Activated CD8-positive, alpha-beta T cell treated with anti-CD3 and anti-CD28 coated beads for 36 hours (primary cell): Measurements from ENCODE around the gene MTM1. TPM values are rescaled to one million over a fixed set of nuclear protein-coding genes. Genes with fewer than 3 reads are reported as not detected.

Experiments used
- ATAC-seq: fragments of 200-7000 bp; cut with Tn5 transposase; one replicate; pipeline ENCODE4 v1.10.0; 2021; ENCODE audit warnings: mild to moderate bottlenecking, moderate library complexity
- CTCF ChIA-PET: fragments of 350-600 bp; sonication (Branson Sonifier 250); formaldehyde crosslinking; loops from one replicate; lab custom pipeline; 2021; ENCODE audit warnings: antibody characterized with exemption; lab: Charles Lee
- POLR2A ChIA-PET: fragments of 350-600 bp; sonication (Branson Sonifier 250); formaldehyde crosslinking; loops from one replicate; lab custom pipeline; 2021; ENCODE audit warnings: antibody characterized with exemption; lab: Charles Lee
- DNase-seq: peaks from one replicate; pipeline ENCODE4 v3.0.0-alpha.2; 2020
- H3K27ac Mint-ChIP-seq: one replicate; pipeline ENCODE4 v1.8.0; 2021; ENCODE audit warnings: mild to moderate bottlenecking, mixed read lengths
- H3K27me3 Mint-ChIP-seq: one replicate; pipeline ENCODE4 v1.8.0; 2021; ENCODE audit warnings: mixed read lengths
- H3K36me3 Mint-ChIP-seq: one replicate; pipeline ENCODE4 v1.8.0; 2021; ENCODE audit warnings: low read depth, mixed read lengths
- H3K4me1 Mint-ChIP-seq: one replicate; pipeline ENCODE4 v1.8.0; 2021; ENCODE audit warnings: low read depth, mixed read lengths
- H3K4me3 Mint-ChIP-seq: one replicate; pipeline ENCODE4 v1.8.0; 2021; ENCODE audit warnings: mild to moderate bottlenecking, moderate library complexity, mixed read lengths
- H3K9me3 Mint-ChIP-seq: one replicate; pipeline ENCODE4 v1.8.0; 2021; ENCODE audit warnings: mixed read lengths
- intact Hi-C: fragments of 100-400 bp; cut with micrococcal nuclease; formaldehyde crosslinking; loops from one replicate; pipeline ENCODE4 v1.10.0; 2022
- total RNA-seq, 2 experiments: library from RNA; stranded (reverse); gene quantifications; one replicate each; pipeline ENCODE4 v1.2.3, GENCODE V29; 2021
- TF ChIP-seq, protein P1 (sequence below): fragments of 200-600 bp; IDR thresholded peaks from one replicate; pipeline ENCODE4 v1.8.0; 2022; ENCODE audit warnings: antibody characterized with exemption, mild to moderate bottlenecking

Gene MTM1
- total RNA-seq, 2 experiments from 2014 or later, result 9.6 to 11.6 TPM

DNA sequence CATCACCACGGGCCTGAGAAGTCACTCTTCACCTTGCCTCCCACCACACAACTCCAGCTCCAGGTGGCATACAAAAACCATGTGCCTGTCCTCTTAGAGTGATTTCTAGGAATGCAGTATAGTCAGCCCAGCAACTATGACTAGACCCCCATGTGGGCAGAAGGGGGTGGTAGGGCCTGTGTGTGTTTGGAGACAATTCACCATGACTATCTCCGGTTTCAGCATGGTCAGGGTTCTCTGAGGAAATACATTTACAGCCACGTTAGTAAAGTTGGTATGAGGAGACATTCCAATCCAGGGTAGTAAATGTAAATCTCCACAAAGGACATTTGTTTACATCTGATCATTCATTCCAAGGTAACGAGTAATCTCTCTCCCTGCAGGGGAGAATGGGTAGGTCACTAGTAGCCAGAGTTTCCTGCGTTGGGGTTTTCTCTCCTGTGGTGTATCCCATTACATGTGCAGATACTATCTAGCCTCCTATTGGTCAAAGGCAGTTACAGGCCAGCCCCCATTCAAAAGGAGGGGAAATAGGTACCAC, 120.6 kb downstream of the MTM1 start:
- ChIA-PET CTCF (interaction anchor here (0.8 to 1.0 kb wide), 2 partner anchors 27 to 29 kb away, joined by 3 read pairs; no protein-coding TSS in a partner anchor), POLR2A (no interaction called here)
- Mint-ChIP-seq H3K27me3 (no peaks in the 10 kb centered on the region), H3K4me1 (peaks cover 38% of the 10 kb centered on the region), H3K9me3 (no peaks in the 10 kb centered on the region), H3K27ac (no peak overlapping the region), H3K4me3 (no peak overlapping the region), H3K36me3 (peaks cover 14% of the 10 kb centered on the region)
- no peak for DNase-seq
- no peak for ATAC-seq
- intact Hi-C loops, result no loop called here
- TF ChIP-seq, protein P1, sequence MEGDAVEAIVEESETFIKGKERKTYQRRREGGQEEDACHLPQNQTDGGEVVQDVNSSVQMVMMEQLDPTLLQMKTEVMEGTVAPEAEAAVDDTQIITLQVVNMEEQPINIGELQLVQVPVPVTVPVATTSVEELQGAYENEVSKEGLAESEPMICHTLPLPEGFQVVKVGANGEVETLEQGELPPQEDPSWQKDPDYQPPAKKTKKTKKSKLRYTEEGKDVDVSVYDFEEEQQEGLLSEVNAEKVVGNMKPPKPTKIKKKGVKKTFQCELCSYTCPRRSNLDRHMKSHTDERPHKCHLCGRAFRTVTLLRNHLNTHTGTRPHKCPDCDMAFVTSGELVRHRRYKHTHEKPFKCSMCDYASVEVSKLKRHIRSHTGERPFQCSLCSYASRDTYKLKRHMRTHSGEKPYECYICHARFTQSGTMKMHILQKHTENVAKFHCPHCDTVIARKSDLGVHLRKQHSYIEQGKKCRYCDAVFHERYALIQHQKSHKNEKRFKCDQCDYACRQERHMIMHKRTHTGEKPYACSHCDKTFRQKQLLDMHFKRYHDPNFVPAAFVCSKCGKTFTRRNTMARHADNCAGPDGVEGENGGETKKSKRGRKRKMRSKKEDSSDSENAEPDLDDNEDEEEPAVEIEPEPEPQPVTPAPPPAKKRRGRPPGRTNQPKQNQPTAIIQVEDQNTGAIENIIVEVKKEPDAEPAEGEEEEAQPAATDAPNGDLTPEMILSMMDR, result no peak

DNA sequence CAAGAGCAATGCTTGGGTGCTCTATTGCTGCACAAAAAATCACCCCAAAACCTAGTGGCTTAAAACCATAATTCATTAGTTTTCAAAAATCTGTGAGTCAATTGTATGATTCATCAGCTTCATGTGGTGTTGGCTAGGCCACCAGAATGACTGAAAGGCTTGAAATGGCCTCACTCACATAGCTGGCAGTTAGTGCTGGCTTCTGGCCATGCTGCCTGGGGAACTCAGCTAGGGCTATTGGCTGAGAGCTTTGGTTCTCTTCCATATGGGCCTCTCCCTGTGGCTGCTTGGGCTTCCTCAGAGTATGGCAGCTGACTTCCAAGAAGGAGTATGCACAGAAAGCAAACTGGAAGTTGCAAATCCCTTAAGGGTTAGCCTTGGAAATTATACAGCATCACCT, 121.7 kb downstream of the MTM1 start:
- ChIA-PET POLR2A (interaction anchor here (1.9 kb wide), 1 partner anchor 25 kb away, joined by 7 read pairs; no protein-coding TSS in a partner anchor), CTCF (interaction anchor here (1.3 kb wide), 1 partner anchor 27 kb away, joined by 3 read pairs; no protein-coding TSS in a partner anchor)
- TF ChIP-seq, protein P1, result no peak
- peak; percentile 9 for ATAC-seq
- peaks cover 44% of the 10 kb centered on the region for H3K4me1 Mint-ChIP-seq
- peak overlapping the region; percentile 97 for H3K27ac Mint-ChIP-seq
- H3K4me3 Mint-ChIP-seq, result no peak overlapping the region
- intact Hi-C loops, result no loop called here
- peak; percentile 48 for DNase-seq
- no peaks in the 10 kb centered on the region for H3K9me3 Mint-ChIP-seq
- H3K36me3 Mint-ChIP-seq, result peaks cover 19% of the 10 kb centered on the region
- no peaks in the 10 kb centered on the region for H3K27me3 Mint-ChIP-seq

DNA sequence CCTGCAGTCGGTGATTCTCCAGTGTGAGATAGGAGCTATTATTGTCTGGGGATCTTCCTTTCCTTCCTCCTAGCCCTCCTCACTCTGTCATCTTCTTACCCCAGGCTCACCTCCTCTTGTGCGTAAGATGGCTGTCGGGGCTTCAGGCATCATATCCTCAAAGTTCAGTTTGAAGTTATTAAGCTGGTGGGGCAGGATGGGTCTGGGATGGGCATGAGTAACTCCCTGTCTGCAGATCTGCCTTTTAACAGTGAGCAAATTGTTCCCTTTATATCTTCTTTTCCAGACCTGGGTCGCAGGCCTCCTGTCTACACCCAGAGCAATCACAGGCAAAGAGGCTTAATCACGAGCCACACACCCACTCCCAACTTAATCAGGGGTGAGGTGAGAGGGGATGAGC, 123.9 kb downstream of the MTM1 start:
- Mint-ChIP-seq H3K36me3 (peaks cover 28% of the 10 kb centered on the region), H3K4me3 (peak overlapping the region; percentile 91), H3K27ac (peak overlapping the region; percentile 97), H3K4me1 (peaks cover 63% of the 10 kb centered on the region), H3K9me3 (no peaks in the 10 kb centered on the region), H3K27me3 (no peaks in the 10 kb centered on the region)
- POLR2A ChIA-PET, result interaction anchor here (0.6 to 2.4 kb wide), 7 partner anchors 8 to 704 kb away, joined by 3 to 7 read pairs (median 5); no protein-coding TSS in a partner anchor
- intact Hi-C loops, result no loop called here
- DNase-seq, result peak; percentile 25
- TF ChIP-seq, protein P1, result no peak
- ATAC-seq, result no peak
- CTCF ChIA-PET, result interaction anchor here (0.8 to 3.2 kb wide), 6 partner anchors 8 to 327 kb away, joined by 3 to 9 read pairs (median 4); no protein-coding TSS in a partner anchor

DNA sequence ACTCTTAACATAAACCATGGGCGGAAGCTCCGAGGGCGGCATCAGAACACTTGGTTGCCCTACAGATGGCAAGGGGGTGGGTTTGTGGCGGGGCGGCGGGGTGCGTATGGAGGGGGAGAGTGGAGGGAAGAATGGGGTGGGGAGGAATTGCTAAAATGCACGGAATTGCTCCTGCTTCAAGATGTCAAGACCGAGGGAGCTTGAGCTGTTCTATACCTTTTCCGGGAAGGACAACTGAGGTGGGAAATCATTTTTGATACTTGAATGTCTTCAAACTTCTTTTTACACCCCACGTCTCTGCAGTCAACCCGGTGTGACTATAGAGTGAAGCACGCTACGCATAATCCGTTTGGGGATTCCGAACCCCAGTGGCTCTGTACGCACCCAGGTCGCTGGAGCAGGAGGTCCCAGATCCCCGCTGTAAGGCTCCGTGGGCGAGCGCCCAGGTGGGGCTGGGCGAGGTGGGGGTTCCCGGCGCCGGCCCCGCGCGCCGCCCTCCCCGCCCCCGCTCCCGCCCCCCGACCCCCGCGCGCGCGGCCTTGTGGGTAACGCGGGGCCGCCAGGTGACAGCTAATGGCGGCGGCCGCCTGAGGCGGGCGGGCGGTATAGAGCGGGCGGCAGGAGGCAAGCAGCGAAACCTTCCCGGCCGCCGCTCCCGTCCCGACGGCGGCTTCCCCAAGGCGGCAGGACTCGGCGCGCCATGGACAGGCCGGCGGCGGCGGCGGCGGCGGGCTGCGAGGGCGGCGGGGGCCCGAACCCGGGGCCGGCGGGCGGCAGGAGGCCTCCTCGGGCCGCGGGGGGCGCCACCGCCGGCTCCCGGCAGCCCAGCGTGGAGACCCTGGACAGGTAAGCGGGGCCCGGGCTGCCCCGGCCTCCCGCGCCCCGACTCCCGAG, 124.7 kb downstream of the MTM1 start, which contains the start of gene MTMR1:
TSS of gene MTMR1 (plus strand) at position 566 of the 894 bp plus-strand sequence. CDS start at position 701, 135 bp downstream.
- peaks cover 69% of the 10 kb centered on the region for H3K4me1 Mint-ChIP-seq
- no peaks in the 10 kb centered on the region for H3K27me3 Mint-ChIP-seq
- intact Hi-C loops, result no loop called here
- ATAC-seq (peak; percentile 28), DNase-seq (peak; percentile 58)
- peaks cover 32% of the 10 kb centered on the region for H3K36me3 Mint-ChIP-seq
- H3K9me3 Mint-ChIP-seq, result no peaks in the 10 kb centered on the region
- H3K27ac Mint-ChIP-seq, result peak within 1 kb of the TSS; percentile 97
- ChIA-PET CTCF (interaction anchor here (0.8 to 3.2 kb wide), 7 partner anchors 9 to 753 kb away, joined by 3 to 9 read pairs (median 3); no protein-coding TSS in a partner anchor), POLR2A (interaction anchor here (0.6 to 2.4 kb wide), 8 partner anchors 8 to 703 kb away, joined by 3 to 7 read pairs (median 4); no protein-coding TSS in a partner anchor)
- peak within 1 kb of the TSS; percentile 91 for H3K4me3 Mint-ChIP-seq
- TF ChIP-seq, protein P1, result no peak
